HG02938 (cell line): ENCODE data around the gene C6orf120.

Experiments
- ATAC-seq: cut with Tn5 transposase; IDR thresholded peaks from one replicate; pipeline ENCODE4 v1.9.1; 2021; ENCODE audit warnings: mild to moderate bottlenecking, moderate library complexity; ENCODE audit not compliant: unreplicated experiment

C6orf120 gene

GRCh38 chr6:169724494-169725124 is 22.7 kb downstream of the C6orf120 start, which contains the start of gene PHF10:
Gene PHF10, minus strand, starts transcription at chr6:169724500. Its CDS starts 569 bp downstream, at chr6:169723931.
- peak; percentile 29 for ATAC-seq

GRCh38 chr6:169725125-169726048 is 23.5 kb downstream of the C6orf120 start:
- peak; percentile 13 for ATAC-seq

- ATAC-seq = no peak
These were observed 24.1 kb downstream of the C6orf120 start for GRCh38 chr6:169726049-169726400.

- no peak for ATAC-seq
These were observed 25.0 kb downstream of the C6orf120 start for GRCh38 chr6:169726963-169727362.

- ATAC-seq = no peak
These were observed 28.0 kb downstream of the C6orf120 start for GRCh38 chr6:169729961-169730360.

- ATAC-seq = no peak
These were observed 36.5 kb downstream of the C6orf120 start for GRCh38 chr6:169738204-169738975.

- ATAC-seq = no peak
These were observed 37.1 kb downstream of the C6orf120 start for GRCh38 chr6:169738976-169739529.

GRCh38 chr6:169741344-169741743 is 39.4 kb downstream of the C6orf120 start:
- ATAC-seq = no peak

- no peak for ATAC-seq
These were observed 43.5 kb downstream of the C6orf120 start for GRCh38 chr6:169745405-169745804.

GRCh38 chr6:169746556-169746955 is 44.6 kb downstream of the C6orf120 start:
- no peak for ATAC-seq

- peak; percentile 94 for ATAC-seq
These were observed 49.5 kb downstream of the C6orf120 start, which contains the start of the genes DYNLT2 and ERMARD for GRCh38 chr6:169751242-169752073. Gene DYNLT2, minus strand, starts transcription at chr6:169751572. Its CDS starts 114 bp downstream, at chr6:169751458. Gene ERMARD, plus strand, starts transcription at chr6:169751622. Its CDS starts 36 bp downstream, at chr6:169751658.

GRCh38 chr6:169752074-169752623 is 50.2 kb downstream of the C6orf120 start:
- no peak for ATAC-seq
